ENCODE measurements around the gene VPS9D1. TPM values are rescaled to one million over a fixed set of nuclear protein-coding genes. Genes with fewer than 3 reads are reported as not detected.

The VPS9D1 gene
- total and polyA plus RNA-seq, 4 donors: 3.6 to 7.2 (median 4.1) TPM

GRCh38 chr16:89738538-89739317, 18.0 kb upstream of the VPS9D1 start:
- peaks cover 33 to 74% (median 45%) of the 10 kb centered on the region in 4 donors for H3K36me3 ChIP-seq (ENCODE audit: control insufficient read depth in 4 of 4, insufficient read depth in 3 of 4, low read depth in 1 of 4, low read length in 3 of 4)
- TF ChIP-seq JUND (IDR thresholded peaks at IDR 0.05): no peak
- no peak for TF ChIP-seq MAX (IDR thresholded peaks at IDR 0.05)

GRCh38 chr16:89738072-89738377, 17.3 kb upstream of the VPS9D1 start:
- Histone ChIP-seq H3K9me3 (ENCODE audit: control insufficient read depth in 4 of 4, low read length in 3 of 4) (no peaks in the 10 kb centered on the region), H3K4me1 (ENCODE audit: control insufficient read depth in 4 of 4, insufficient read depth in 4 of 4, low read length in 3 of 4) (peaks cover 0 to 2% (median 0%) of the 10 kb centered on the region in 4 donors), H3K36me3 (ENCODE audit: control insufficient read depth in 4 of 4, insufficient read depth in 3 of 4, low read depth in 1 of 4, low read length in 3 of 4) (peaks cover 36 to 81% (median 50%) of the 10 kb centered on the region in 4 donors), H3K27ac (ENCODE audit: low read depth in 1 of 2, low read length in 2 of 2) (no peak overlapping the region), H3K9ac (ENCODE audit: low read depth in 1 of 2, low read length in 2 of 2) (no peak overlapping the region), H3K4me3 (ENCODE audit: low read depth in 1 of 3, low read length in 3 of 3) (no peak overlapping the region), H3K27me3 (ENCODE audit: control insufficient read depth in 4 of 4, insufficient read depth in 4 of 4, low read length in 3 of 4) (no peaks in the 10 kb centered on the region)
- TF ChIP-seq MAX (IDR thresholded peaks at IDR 0.05) (no peak), FOXA2 (IDR thresholded peaks at IDR 0.05) (no peak), ZBTB33 (IDR thresholded peaks at IDR 0.05) (no peak), FOXA1 (IDR thresholded peaks at IDR 0.05) (no peak), GABPA (IDR thresholded peaks at IDR 0.05 in 1 of 2, conservative IDR thresholded peaks at IDR 0.05 in 1 of 2) (no peak), JUND (IDR thresholded peaks at IDR 0.05) (no peak), TAF1 (conservative IDR thresholded peaks at IDR 0.05) (no peak)
- 92% methylated on average over 14 of the region's 14 CpGs for WGBS
- no peak for DNase-seq (ENCODE audit: low spot score)

More at GRCh38 chr16:89738538-89739317, 18.0 kb upstream of the VPS9D1 start:
- WGBS: 74% methylated on average over 20 of the region's 20 CpGs
- Histone ChIP-seq H3K4me3 (ENCODE audit: low read depth in 1 of 3, low read length in 3 of 3) (no peak overlapping the region), H3K4me1 (ENCODE audit: control insufficient read depth in 4 of 4, insufficient read depth in 4 of 4, low read length in 3 of 4) (peaks cover 0 to 2% (median 0%) of the 10 kb centered on the region in 4 donors), H3K9me3 (ENCODE audit: control insufficient read depth in 4 of 4, low read length in 3 of 4) (no peaks in the 10 kb centered on the region), H3K27me3 (ENCODE audit: control insufficient read depth in 4 of 4, insufficient read depth in 4 of 4, low read length in 3 of 4) (no peaks in the 10 kb centered on the region), H3K27ac (ENCODE audit: low read depth in 1 of 2, low read length in 2 of 2) (no peak overlapping the region), H3K9ac (ENCODE audit: low read depth in 1 of 2, low read length in 2 of 2) (no peak overlapping the region)
- DNase-seq (ENCODE audit: low spot score): no peak

GRCh38 chr16:89737341-89738071, 16.8 kb upstream of the VPS9D1 start:
- Histone ChIP-seq H3K9me3 (ENCODE audit: control insufficient read depth in 4 of 4, low read length in 3 of 4) (no peaks in the 10 kb centered on the region), H3K4me1 (ENCODE audit: control insufficient read depth in 4 of 4, insufficient read depth in 4 of 4, low read length in 3 of 4) (peaks cover 0 to 2% (median 0%) of the 10 kb centered on the region in 4 donors), H3K27me3 (ENCODE audit: control insufficient read depth in 4 of 4, insufficient read depth in 4 of 4, low read length in 3 of 4) (no peaks in the 10 kb centered on the region), H3K27ac (ENCODE audit: low read depth in 1 of 2, low read length in 2 of 2) (no peak overlapping the region), H3K9ac (ENCODE audit: low read depth in 1 of 2, low read length in 2 of 2) (no peak overlapping the region), H3K36me3 (ENCODE audit: control insufficient read depth in 4 of 4, insufficient read depth in 3 of 4, low read depth in 1 of 4, low read length in 3 of 4) (peaks cover 37 to 83% (median 50%) of the 10 kb centered on the region in 4 donors), H3K4me3 (ENCODE audit: low read depth in 1 of 3, low read length in 3 of 3) (no peak overlapping the region)
- 94% methylated on average over 20 of the region's 20 CpGs for WGBS
- TF ChIP-seq NR2F2 (IDR thresholded peaks at IDR 0.05) (no peak), HNF4A (conservative IDR thresholded peaks at IDR 0.05) (no peak), EGR1 (IDR thresholded peaks at IDR 0.05; ENCODE audit: low read depth in 2 of 2) (no peak), SP1 (IDR thresholded peaks at IDR 0.05) (no peak), GABPA (IDR thresholded peaks at IDR 0.05 in 1 of 2, conservative IDR thresholded peaks at IDR 0.05 in 1 of 2) (no peak), CTCF (IDR thresholded peaks at IDR 0.05; ENCODE audit: low read depth, low read length, missing input control) (no peak), YY1 (IDR thresholded peaks at IDR 0.05) (no peak), TAF1 (conservative IDR thresholded peaks at IDR 0.05) (no peak), HNF4G (IDR thresholded peaks at IDR 0.05) (no peak), FOXA1 (IDR thresholded peaks at IDR 0.05) (no peak), RAD21 (IDR thresholded peaks at IDR 0.05) (no peak), FOXA2 (IDR thresholded peaks at IDR 0.05) (no peak), ATF3 (IDR thresholded peaks at IDR 0.05) (no peak), ZBTB33 (IDR thresholded peaks at IDR 0.05) (no peak), MAX (IDR thresholded peaks at IDR 0.05) (no peak)
- no peak for DNase-seq (ENCODE audit: low spot score)

Data from liver (tissue), 9 donors.